22Rv1 (cell line): ENCODE results near the gene SERINC2.
"Not testable (repeated sequence)": the region's sequence is repeated elsewhere in the genome, so short reads cannot be mapped to it uniquely, and the experiment has no call there.

ENCODE experiments used
- H3K27ac ChIP-seq: fragments of 450-650 bp; 2 replicates; pipeline ENCODE4 v1.5.1; 2017
- CTCF ChIP-seq: fragments of 450-650 bp; IDR thresholded peaks from 2 replicates; pipeline ENCODE4 v1.5.1; 2017; ENCODE audit warnings: mild to moderate bottlenecking
- ZFX ChIP-seq: fragments of 450-650 bp; IDR thresholded peaks from 2 replicates; pipeline ENCODE4 v1.6.1; 2017; ENCODE audit warnings: antibody characterized with exemption, borderline replicate concordance

Gene SERINC2

DNA sequence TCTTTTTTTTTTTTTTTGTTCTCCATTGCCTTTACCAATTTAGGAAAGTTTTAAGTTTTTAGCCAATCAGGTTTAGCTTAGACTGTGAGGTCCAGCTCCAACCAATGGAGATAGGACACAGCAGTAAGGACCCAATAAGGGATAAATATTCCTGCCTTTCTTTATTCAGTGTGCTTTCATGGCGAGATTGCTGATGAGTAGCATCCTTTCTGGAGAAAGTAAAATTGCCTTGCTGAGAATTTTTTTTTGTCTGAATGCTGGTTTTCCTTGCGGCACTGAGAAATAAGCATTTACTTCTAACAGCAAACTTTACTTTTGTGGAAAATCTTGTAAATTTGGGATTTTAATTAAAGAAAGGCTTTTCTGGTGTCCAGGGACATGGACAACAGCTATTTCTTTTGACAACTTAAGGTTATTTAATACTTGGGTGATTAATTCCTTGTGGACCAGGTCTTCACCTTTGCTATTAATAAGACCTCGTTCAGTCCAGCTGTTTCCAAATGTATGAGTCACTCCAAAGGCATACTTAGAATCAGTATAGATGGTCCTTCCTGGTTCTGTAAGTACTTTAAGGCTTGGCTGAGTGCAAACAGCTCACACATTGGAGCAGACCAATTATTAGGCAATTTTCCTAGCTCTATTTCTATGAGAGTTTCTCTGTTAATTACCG, 54.1 kb downstream of the SERINC2 start:
- no peak overlapping the region for H3K27ac ChIP-seq
- no peak for TF ChIP-seq CTCF
- no peak for TF ChIP-seq ZFX

GRCh38 chr1:31470794-31471315, 57.8 kb downstream of the SERINC2 start:
- no peak for TF ChIP-seq ZFX
- TF ChIP-seq CTCF, result no peak
- no peak overlapping the region for H3K27ac ChIP-seq

DNA sequence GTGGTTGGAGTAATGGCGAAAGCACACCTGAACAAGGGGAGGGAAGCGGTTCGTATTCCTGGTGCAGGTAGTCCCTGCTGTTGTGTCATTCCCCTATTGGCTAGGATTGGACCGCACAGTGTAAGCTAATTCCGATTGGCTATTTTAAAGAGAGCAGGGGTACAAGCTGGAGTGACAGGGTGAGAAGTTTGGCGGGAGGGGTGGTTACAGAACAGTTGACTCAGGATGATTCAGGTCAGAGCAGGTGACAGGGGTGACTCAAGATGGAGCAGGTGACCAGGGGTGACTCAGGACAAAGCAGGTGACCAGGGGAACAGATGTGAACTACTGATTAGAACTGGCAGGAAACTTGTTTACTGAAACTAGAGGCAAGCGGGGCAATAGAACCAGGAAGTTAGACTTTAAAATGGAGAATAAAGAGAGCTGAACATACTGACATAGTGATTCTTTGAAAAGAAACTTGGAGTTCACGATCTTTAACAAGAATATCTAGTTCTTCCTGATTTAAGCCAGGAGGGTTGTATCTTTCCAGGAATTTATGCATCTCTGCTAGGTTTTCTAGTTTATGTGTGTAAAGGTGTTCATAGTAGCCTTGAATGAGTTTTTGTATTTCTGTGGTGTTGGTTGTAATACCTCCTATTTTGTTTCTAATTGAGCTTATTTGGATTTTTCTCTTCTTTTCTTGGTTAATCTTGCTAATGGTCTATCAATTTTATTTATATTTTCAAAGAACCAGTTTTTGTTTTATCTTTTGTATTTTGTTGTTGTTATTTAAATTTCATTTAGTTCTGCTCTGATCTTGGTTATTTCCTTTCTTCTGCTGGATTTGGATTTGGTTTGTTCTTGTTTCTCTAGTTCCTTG, 58.7 kb downstream of the SERINC2 start:
- H3K27ac ChIP-seq, result not testable (repeated sequence)

DNA sequence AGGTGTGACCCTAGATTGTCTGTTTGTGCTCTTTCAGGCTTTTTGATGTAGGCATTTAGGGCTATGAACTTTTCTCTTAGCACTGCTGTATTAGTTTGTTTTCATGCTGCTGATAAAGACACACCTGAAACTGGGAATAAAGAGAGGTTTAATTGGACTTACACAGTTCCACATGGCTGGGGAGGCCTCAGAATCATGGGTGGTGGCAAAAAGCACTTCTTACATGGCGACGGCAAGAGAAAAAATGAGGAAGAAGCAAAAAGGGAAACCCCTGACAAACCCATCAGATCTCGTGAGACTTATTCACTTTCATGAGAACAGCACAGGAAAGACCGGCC, 59.3 kb downstream of the SERINC2 start:
- not testable (repeated sequence) for H3K27ac ChIP-seq

DNA sequence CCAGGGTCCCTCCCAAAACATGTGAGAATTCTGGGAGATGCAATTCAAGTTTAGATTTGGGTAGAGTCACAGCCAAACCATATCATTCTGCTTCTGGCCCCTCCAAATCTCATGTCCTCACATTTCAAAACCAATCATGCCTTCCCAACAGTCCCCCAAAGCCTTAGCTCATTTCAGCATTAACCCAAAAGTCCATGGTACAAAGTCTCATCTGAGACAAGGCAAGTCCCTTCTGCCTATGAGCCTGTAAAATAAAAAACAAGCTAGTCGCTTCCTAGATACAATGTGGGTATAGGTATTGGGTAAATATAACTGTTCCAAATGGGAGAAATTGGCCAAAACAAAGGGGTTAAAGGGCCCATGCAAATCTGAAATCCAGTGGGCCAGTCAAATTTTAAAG, 59.7 kb downstream of the SERINC2 start:
- H3K27ac ChIP-seq, result not testable (repeated sequence)

- not testable (repeated sequence) for H3K27ac ChIP-seq
Measured at GRCh38 chr1:31473508-31473907, 60.5 kb downstream of the SERINC2 start.

DNA sequence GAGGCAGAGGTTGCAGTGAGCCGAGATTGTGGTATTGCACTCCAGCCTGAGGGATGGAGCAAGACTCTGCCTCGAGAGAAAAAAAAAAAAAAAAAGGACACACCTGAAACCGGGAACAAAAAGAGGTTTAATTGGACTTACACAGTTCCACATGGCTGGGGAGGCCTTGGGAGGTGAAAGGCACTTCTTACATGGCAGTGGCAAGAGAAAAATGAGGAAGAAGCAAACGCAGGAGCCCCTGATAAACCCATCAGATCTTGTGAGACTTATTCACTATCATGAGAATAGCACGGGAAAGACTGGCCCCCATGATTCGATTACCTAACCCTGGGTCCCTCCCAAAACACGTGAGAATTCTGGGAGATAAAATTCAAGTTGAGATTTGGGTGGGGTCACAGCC, 61.6 kb downstream of the SERINC2 start:
- not testable (repeated sequence) for H3K27ac ChIP-seq

GRCh38 chr1:31476891-31477846, 64.2 kb downstream of the SERINC2 start:
- no peak overlapping the region for H3K27ac ChIP-seq
- TF ChIP-seq CTCF, result no peak
- no peak for TF ChIP-seq ZFX

GRCh38 chr1:31478167-31478566, 65.2 kb downstream of the SERINC2 start:
- TF ChIP-seq ZFX (no peak), CTCF (no peak)
- no peak overlapping the region for H3K27ac ChIP-seq
